ENCODE measurements around the gene DNASE2.

Gene DNASE2

DNA sequence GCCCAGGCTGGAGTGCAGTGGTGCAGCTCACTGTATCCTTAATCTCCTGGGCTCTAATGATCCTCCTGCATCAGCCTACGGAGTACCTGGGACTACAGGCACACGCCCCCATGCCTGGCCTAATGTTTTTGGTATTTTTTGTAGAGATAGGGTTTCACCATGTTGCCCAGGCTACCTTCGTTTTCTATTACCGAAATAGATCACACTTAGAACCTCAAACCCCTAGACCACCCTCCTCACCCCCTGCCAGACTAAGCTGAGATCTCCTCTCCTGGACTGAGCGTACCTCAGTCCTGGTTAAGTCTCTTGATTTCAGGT, 5.4 kb upstream of the DNASE2 start:
- DNase-seq, result no peak

DNA sequence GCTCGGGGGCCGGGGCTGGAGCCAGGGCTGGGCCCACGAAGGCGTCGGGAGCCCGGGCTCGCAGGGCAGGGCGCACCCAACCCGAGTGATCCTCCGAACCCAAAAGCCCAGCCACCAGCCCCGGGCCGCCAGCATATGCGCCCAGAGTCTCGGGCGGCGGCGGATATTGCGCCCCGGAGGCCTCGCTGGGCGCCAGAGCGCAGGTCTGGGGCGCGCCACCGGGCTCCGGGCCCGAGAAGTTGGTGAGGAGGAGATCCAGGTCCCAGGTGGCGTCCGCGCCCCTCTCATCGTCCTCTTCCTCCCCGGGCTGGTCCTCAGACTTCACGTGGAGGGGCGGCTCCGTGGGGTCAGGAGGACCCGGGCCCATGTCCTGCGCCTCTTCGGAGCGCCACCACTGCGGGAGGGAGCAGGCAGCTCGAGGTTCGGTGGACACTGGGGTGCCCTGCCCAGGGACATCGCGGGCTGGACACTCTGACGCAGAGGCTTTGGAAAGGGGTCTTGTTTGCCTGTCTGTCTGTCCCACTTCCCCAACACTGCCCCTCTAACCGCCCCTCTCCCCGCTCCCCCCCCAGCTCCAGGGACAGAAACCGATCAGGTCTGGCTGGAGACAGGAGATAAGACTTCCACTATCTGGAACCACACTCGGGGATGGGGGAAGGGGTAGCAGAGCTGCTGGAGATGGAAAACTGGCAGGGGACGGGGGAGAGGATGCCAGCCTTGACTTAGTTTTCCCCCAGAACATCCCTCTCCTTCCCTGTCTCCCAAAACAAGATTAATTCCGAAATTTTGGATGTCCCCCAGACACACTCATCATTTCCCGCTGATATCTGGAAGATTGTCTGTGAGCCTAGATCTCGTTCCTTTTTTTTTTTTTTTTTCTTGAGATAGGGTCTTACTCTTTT, 4.8 kb upstream of the DNASE2 start:
- no peak for DNase-seq

DNA sequence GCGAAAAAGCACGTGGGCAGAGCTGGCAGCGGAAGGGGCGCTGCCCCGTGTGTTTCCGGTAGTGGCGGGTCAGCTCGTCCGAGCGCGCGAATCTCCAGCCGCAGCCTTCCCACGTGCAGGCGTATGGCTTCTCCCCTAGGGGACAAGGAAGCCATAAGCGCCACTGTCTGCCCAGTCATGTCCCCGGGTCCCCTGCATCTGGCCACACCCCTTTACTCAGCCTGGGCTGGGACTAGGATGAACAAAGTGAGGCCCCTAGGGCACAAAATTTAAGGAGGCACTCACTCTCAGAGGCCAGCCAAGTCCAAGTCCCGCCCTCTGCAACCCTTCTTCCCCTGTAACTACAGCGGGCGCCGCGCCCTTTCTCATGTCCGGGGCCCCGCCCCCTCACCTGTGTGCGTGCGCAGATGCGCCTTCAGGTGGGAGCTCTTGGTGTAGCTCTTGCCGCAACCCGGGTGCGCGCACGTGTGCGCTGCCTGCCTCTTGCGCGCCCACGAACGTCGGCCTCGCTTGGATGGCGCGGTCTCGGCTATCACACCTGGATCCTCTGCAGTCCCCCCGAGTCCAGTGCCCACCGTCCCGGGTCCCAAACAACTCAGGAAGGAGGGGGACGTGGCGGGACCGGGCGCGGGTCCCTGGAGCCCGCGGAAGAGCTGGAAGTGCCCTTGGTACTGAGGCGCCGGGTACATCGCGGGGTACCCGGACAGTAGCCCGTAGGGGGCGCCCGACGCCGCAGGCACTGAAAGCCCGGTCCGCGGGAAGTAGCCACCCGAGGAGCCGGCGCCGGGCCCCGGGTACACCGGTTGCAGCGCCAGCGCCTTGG, 3.9 kb upstream of the DNASE2 start:
- DNase-seq, result peak; percentile 70

- DNase-seq, result no peak
Observed at GRCh38 chr19:12884627-12884925, 3.3 kb upstream of the DNASE2 start.

GRCh38 chr19:12884202-12884601, 3.0 kb upstream of the DNASE2 start:
- no peak for DNase-seq

DNA sequence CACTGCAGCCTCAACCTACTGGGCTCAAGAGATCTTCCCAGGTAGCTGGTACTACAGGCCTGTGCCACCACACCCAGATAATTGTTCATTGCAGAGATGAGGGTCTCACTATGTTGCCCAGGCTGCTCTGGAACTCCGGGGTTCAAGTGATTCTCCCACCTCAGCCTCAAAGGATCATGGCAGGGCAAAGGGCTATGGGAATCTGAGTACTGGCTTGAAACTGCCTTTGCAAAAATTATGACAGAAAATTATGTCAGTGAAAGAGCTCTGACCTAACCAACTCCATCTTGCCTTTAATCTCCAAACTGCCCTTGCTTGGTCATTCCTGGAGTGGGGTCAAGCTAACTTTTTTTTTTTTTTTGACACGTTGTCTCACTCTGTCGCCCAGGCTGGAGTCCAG, 1.3 kb upstream of the DNASE2 start:
- no peak for DNase-seq

GRCh38 chr19:12880551-12881171, 588 bp downstream of the DNASE2 start:
- no peak for DNase-seq

GRCh38 chr19:12875086-12875485, 6.2 kb downstream of the DNASE2 start:
- no peak for DNase-seq

DNA sequence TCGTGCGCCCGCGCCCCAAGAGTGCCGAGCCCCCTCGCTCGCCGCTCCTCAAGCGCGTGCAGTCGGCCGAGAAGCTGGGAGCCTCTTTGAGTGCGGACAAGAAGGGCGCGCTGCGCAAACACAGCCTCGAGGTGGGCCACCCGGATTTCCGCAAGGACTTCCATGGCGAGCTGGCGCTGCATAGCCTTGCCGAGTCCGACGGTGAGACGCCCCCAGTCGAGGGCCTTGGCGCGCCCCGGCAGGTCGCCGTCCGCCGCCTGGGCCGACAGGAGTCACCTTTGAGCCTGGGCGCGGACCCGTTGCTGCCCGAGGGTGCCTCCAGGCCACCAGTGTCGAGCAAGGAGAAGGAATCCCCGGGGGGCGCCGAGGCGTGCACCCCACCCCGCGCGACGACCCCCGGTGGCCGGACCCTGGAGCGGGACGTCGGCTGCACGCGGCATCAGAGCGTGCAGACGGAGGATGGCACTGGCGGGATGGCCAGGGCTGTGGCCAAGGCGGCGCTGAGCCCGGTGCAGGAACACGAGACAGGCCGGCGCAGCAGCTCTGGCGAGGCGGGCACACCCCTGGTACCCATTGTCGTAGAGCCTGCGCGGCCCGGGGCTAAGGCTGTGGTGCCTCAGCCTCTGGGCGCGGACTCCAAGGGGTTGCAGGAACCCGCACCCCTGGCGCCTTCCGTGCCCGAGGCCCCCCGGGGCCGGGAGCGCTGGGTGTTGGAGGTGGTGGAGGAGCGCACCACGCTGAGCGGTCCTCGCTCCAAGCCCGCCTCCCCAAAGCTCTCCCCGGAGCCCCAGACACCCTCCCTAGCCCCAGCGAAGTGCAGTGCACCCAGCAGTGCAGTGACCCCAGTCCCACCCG, 7.1 kb downstream of the DNASE2 start:
- no peak for DNase-seq

DNA sequence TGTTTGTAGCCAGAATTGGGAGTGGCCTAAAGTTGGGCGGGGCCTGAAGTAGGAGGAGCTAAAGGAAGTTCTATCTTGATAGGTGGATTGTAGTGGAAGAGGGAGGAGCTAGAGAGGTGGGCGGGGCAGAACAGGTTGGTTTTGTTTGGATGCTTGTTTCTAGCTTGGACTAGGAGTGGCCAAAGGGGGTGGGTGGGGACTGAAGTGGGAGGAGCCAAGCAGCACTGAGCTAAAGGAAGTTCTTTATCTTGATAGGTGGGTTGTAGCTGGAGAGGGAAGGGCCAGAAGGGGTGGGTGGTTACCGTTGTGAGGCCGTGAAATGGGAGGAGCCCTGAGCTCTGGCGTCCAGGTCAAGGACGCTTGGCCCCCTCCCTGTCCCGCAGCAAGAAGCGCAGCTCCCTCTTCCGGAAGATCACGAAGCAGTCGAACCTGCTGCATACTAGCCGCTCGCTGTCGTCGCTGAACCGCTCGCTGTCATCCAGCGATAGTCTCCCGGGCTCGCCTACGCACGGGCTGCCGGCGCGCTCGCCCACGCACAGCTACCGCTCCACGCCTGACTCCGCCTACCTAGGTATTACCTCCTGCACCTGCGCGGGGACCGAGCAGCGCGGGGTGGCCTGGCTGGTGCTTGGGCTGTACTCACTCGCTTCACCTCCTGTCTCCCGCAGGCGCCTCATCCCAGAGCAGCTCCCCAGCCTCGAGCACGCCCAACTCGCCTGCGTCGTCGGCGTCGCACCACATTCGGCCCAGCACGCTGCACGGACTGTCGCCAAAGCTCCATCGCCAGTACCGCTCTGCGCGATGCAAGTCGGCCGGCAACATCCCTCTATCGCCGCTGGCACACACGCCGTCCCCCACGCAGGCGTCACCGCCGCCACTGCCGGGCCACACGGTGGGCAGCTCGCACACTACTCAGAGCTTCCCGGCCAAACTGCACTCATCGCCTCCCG, 8.0 kb downstream of the DNASE2 start:
- DNase-seq, result peak; percentile 33

GRCh38 chr19:12872255-12872654, 9.0 kb downstream of the DNASE2 start:
- DNase-seq, result no peak

DNA sequence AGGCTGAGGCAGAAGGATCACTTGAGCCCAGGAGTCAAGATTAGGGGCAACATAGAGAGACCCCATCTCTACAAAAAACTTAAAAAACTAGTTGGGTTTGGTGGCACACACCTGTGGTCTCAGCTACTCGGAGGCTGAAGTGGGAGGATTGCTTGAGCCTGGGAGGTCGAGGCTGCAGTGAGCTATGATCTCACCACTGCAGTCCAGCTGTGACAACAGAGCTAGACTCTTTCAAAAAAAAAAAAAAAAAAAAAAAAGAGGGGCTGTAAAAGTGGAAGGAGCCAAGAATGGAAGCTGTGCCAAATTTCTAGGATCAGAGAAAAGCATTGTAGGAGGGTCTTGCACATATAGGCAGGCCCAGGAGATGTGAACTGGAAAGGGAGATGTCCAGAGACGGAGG, 9.6 kb downstream of the DNASE2 start:
- no peak for DNase-seq

GRCh38 chr19:12868540-12869112, 12.6 kb downstream of the DNASE2 start:
- DNase-seq, result no peak

DNA sequence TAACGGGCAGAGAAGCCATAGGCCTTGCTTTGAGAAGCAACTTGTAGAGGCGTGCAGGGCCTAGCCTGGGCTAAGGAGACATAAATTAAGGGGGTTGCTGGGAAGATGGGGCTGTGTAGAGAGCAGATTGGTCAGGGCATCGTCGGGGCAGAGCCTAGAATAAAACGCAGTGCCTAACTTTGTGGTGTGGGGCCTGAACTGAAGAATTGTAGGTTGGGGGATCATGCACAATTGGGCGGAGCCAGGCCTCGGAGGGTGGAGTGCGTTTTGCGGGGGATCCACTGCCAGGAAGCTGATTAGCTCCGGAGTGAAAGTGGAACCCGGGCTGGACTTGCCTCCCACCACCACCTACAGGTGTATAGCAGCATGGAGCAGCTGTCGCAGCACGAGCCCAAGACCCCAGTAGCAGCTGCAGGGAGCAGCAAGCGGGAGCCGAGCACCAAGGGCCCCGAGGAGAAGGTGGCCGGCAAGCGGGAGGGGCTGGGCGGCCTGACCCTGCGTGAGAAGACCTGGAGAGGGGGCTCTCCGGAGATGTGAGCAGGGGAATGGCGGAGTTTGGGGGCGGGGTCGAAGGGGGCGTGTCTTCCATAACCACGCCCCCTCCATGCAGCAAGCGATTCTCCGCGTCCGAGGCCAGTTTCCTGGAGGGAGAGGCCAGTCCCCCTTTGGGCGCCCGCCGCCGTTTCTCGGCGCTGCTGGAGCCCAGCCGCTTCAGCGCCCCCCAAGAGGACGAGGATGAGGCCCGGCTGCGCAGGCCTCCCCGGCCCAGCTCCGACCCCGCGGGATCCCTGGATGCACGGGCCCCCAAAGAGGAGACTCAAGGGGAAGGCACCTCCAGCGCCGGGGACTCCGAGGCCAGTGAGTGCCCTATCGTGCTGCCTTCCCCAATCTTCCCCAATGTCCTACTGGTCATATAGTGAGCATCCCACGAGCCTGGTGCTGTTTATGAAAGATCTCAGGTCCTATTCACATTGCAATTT, 13.8 kb downstream of the DNASE2 start:
- peak; percentile 37 for DNase-seq

DNA sequence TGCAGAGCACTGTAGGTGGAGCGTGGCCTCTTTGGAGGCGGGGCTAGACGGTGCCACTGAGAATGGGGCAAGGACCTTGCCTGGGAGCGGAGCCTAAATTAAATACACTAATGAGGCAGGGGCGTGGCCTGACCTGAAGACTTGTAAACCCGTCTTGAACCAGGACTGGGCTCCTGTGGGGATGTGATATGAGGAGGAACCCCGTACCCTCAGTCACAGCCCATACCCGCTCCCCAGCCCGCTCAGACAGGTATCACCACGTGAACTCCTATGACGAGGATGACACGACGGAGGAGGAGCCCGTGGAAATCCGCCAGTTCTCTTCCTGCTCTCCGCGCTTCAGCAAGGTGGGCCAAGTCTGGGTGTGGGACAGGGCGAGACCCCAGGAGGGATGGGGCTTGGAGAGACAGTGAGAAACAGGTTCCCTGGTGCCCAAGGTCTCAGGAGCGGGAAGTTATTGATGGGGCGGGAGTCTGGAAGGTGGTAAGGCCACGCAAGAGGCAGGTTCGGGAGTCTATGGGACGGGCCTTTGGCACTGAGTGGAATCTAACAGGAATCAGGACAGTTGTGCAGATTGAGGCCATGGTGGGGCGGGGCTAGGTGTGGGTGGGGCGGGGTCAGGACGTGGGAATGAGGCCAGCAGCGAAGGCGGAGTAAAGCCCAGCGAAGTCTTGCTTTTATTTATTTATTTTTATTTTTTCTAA, 14.7 kb downstream of the DNASE2 start:
- no peak for DNase-seq

DNA sequence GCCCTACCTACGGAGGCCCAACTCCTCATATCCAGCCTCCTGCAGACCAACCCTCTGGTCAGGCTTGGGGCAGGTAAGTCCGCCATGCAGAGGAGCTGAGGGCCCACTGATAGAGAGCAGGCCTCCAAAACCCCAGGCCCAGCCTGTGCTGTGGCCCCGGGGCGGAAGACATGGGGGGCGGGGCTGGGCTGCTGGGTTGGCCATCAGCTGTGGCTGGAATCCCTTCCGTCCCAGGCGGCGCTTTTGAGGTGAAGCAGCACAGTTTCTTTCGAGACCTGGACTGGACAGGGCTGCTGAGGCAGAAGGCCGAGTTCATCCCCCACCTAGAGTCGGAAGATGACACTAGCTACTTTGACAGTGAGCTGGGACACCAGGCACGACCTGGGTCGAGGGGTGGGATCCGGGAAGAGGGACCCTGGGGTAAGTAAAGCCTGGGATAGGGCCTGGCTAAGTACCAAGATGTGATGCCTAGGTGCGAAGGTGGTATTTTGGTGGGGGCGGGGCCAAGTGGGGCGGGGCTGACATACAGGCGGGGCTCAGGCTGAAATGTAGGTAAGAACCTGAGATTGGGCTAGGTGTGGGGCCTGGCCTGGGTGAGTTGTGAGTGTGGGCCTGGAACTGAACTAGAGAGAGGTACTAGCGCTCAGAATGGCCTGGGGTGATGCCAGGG, 15.4 kb downstream of the DNASE2 start:
- no peak for DNase-seq

- DNase-seq, result no peak
Observed at GRCh38 chr19:12864721-12865715, 16.2 kb downstream of the DNASE2 start.

DNA sequence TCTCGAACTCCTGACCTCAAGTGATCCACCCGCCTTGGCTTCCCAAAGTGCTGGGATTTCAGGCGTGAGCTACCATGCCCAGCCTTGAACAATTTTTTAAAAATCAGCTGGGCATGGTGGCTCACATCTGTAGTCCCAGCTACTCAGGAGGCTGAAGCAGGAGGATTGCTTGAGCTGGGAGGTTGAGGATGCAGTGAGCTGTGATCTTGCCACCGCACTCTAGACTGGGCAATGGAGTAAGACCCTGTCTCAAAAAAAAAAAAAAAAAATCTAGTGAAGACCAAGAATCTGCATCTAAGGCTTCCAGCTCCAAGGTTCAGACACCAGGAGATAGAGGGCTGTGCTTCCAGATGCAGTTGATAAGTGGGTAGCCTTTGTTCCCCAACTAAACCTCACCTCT, 17.1 kb downstream of the DNASE2 start:
- DNase-seq, result no peak
